H1 (cell line): ENCODE data around the gene ERC1. TPM values are rescaled to one million over a fixed set of nuclear protein-coding genes. Genes with fewer than 3 reads are reported as not detected.

ENCODE experiments used
- BACH1 ChIP-seq: IDR thresholded peaks from 2 replicates; pipeline ENCODE4 v1.6.1; 2012; ENCODE audit warnings: low read length, improper control_type of control experiment
- E2F6 ChIP-seq: IDR thresholded peaks from 2 replicates; pipeline ENCODE4 v1.6.1; 2012; ENCODE audit warnings: inconsistent platforms
- EP300 ChIP-seq, 2 experiments: IDR thresholded peaks; 1 replicate in 1 of 2; 2 replicates in 1 of 2; pipeline ENCODE4 v1.6.1; 2011 to 2012; ENCODE audit warnings: low read depth in 2 of 2, low read length in 2 of 2, mild to moderate bottlenecking in 2 of 2, borderline replicate concordance in 1 of 2, inconsistent platforms in 1 of 2, moderate library complexity in 1 of 2
- EZH2 ChIP-seq: fragments of 200-600 bp; sonication (generic); IDR thresholded peaks from 2 replicates; pipeline ENCODE4 v1.7.1; 2012; ENCODE audit warnings: low read depth, mild to moderate bottlenecking, moderate library complexity, low read length, inconsistent platforms; ENCODE audit not compliant: severe bottlenecking
- HDAC6 ChIP-seq: IDR thresholded peaks from one replicate; pipeline ENCODE4 v1.7.1; 2012; ENCODE audit warnings: low read depth, mild to moderate bottlenecking, inconsistent platforms, low read length, moderate library complexity
- JUND ChIP-seq: IDR thresholded peaks from 2 replicates; pipeline ENCODE4 v1.6.1; 2011; ENCODE audit warnings: mild to moderate bottlenecking, improper control_type of control experiment, low read length
- POLR2A ChIP-seq, 2 experiments: IDR thresholded peaks; 1 replicate in 1 of 2; 2 replicates in 1 of 2; pipeline ENCODE4 v1.6.1; 2011; ENCODE audit warnings: low read depth in 2 of 2, low read length in 2 of 2, mild to moderate bottlenecking in 2 of 2; ENCODE audit errors: control extremely low read depth in 1 of 2
- POU5F1 ChIP-seq: IDR thresholded peaks from 2 replicates; pipeline ENCODE4 v1.6.1; 2011; ENCODE audit warnings: low read depth, mild to moderate bottlenecking, low read length, moderate library complexity
- SRF ChIP-seq: IDR thresholded peaks from 2 replicates; pipeline ENCODE4 v1.6.1; 2011; ENCODE audit warnings: mild to moderate bottlenecking, low read depth, low read length, moderate library complexity
- TCF12 ChIP-seq: IDR thresholded peaks from 2 replicates; pipeline ENCODE4 v1.6.1; 2011; ENCODE audit warnings: low read depth, mild to moderate bottlenecking, low read length
- polyA plus RNA-seq, 7 experiments: library from polyadenylated mRNA; depleted of rRNA in 3 of 7; stranded (reverse) in 5 of 7; unstranded in 2 of 7; fragments of >200 nt in 5 of 7; fragments of 200-250 nt in 2 of 7; gene quantifications; 1 replicate in 5 of 7; 2 replicates in 1 of 7; 4 replicates in 1 of 7; pipeline versions ENCODE4 v1.2.1 to v1.2.3, GENCODE V29; 2011 to 2013; ENCODE audit warnings: missing spikeins in 2 of 7, mixed read lengths in 2 of 7
- total RNA-seq: library from RNA; stranded (reverse); fragmentation: NEBNext Ultra II Directional; extraction: Animal tissue kit (Norgen Biotek cat#: 25700); gene quantifications from 2 replicates; pipeline ENCODE4 v1.2.1, GENCODE V29; 2021

The ERC1 gene
- total and polyA plus RNA-seq, 2 of the 8 experiments (the other 6 are each of a cell fraction or from before 2014, with no cell fraction given), result 7.8 to 45.7 TPM

- TF ChIP-seq POLR2A (IDR thresholded peaks at IDR 0.05; ENCODE audit: control extremely low read depth in 1 of 2, low read depth in 2 of 2, low read length in 2 of 2), result no peak
- TF ChIP-seq E2F6, result no peak
- no peak for TF ChIP-seq EP300 (IDR thresholded peaks at IDR 0.05; ENCODE audit: borderline replicate concordance in 1 of 2, low read depth in 2 of 2, low read length in 2 of 2)
- no peak for TF ChIP-seq EZH2
- no peak for TF ChIP-seq BACH1
- TF ChIP-seq SRF, result no peak
- TF ChIP-seq HDAC6, result no peak
- TF ChIP-seq POU5F1, result no peak
- no peak for TF ChIP-seq TCF12
- no peak for TF ChIP-seq JUND
- TF ChIP-seq, all 59 proteins: peak for 0
These were observed 37.2 kb upstream of the ERC1 start (continued) for GRCh38 chr12:953776-954175.
